Measurements from ENCODE around the gene TNFRSF13B.
"Not testable (repeated sequence)": the region's sequence is repeated elsewhere in the genome, so short reads cannot be mapped to it uniquely, and the experiment has no call there.

TNFRSF13B gene

GRCh38 chr17:16906680-16907079 is 65.2 kb downstream of the TNFRSF13B start:
- DNase-seq = no peak

DNA sequence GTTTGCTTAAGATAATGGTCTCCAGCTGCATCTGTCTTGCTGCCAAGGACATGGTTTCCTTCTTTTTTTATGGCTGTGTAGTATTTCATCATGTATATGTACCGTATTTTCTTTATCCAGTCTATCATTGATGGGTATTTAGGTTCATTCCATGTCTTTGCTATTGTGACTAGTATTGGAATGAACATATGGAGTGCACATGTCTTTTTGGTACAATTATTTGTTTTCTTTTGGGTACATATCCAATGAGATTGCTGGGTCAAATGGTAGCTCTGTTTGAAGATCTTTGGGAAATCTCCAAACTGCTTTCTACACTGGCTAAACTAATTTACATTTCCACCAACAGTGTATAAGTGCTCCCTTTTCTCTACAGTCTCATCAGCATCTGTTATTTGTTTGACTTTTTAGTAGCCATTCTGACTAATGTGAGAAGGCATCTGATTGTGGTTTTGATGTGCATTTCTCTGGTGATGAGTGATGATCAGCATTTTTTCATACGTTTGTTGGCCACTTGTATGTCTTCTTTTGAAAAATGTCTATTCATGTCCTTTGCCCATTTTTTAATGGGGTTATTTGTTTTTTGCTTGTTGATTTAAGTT is 66.2 kb downstream of the TNFRSF13B start:
- no peak for DNase-seq

DNA sequence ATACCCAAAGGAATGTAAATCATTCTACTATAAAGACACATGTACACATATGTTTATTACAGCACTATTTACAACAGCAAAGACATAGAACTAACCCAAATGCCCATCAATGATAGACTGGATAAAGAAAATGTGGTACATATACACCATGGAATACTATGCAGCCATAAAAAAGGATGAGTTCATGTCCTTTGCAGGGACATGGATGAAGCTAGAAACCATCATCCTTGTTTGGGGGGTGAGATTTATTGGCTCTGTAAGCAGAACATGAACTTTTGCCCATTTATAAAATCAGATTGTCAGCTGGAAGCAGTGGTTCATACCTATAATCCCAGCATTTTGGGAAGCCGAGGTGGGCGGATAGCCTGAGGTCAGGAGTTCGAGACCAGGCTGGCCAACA is 68.8 kb downstream of the TNFRSF13B start:
- DNase-seq = not testable (repeated sequence)

DNA sequence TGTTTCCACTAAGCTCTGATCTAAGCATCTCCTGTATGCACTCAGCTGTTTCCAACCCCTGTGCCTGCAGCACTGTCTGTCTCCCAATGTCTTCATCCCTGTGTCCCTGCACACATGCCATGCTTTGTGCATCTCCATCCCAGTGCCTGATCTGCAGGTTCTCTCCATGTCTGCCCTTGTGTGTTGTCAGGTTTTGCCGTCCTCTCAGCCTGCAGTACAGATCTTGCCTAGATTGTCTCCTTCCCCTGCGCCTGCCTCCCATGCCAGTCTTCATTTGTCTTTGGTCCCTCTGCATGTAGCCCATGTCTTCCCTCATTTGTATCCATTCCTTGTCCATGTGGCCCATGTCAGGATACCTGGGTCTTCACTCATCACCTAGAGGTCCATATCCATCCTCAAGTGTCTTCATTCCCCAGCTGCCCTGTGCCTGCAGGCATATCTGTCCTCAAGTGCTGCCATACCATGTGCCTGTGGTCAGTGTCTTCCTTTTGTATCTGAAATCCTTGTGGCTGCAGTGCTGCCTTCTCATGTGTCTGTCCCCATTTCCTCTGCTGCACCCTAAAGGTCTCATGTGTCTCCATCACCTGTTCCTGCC is 71.5 kb downstream of the TNFRSF13B start:
- DNase-seq = no peak

- not testable (repeated sequence) for DNase-seq
Observed at GRCh38 chr17:16897211-16897896, 74.6 kb downstream of the TNFRSF13B start.

GRCh38 chr17:16896235-16896634 is 75.7 kb downstream of the TNFRSF13B start:
- DNase-seq = not testable (repeated sequence)

DNA sequence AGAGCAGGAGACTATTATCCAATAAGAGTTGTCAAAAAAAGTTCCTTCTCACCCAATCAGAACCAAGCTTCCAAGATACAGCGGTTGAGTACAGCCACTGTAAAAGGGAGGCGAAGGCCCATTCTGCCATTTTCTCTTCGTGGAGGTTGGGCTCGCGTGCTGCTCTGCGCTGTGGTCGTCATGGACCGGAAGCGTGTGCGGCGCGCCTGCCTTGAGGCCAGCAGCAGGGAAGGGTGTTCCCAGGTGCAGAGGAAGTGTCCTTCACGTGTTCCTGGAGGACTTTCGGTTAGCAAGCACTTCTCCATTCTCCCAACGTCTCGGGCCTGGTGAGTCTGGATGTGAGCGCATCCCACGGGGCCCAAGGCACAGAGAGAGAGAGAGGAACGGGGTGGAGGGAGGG is 78.4 kb downstream of the TNFRSF13B start:
- DNase-seq = not testable (repeated sequence)

- not testable (repeated sequence) for DNase-seq
Observed at GRCh38 chr17:16892876-16893454, 79.0 kb downstream of the TNFRSF13B start.

DNA sequence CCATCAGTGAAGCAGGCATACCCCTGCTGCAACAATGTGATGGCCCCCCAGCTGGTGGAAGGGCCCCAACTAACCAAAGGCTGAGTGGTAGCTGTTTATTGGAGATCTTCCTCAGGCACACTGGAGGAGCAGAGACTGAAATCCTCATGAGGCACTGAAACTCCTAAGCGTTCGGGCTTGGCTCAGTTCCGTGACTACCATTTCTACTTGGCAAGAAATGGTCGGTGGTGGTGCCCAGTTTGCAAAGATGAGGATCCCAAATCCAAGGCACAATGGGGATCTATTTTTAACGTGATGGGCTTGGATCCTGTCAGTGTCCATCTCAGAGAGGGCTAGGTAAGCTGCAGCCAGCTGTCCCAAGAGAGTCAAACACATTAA is 82.8 kb downstream of the TNFRSF13B start:
- no peak for DNase-seq
